Muscle layer of duodenum (tissue), 2 donors: Measurements from ENCODE around the gene MME.
"Not testable (repeated sequence)": the region's sequence is repeated elsewhere in the genome, so short reads cannot be mapped to it uniquely, and the experiment has no call there.

Experiments used
- H3K27ac ChIP-seq: one replicate; pipeline ENCODE4 v1.7.0; 2013; ENCODE audit warnings: mild to moderate bottlenecking, low read length
- H3K27me3 ChIP-seq: one replicate; pipeline ENCODE4 v1.7.0; 2013; ENCODE audit warnings: low read depth, mild to moderate bottlenecking, control low read depth, low read length
- H3K36me3 ChIP-seq, 2 donors: one replicate each; pipeline ENCODE4 v1.7.0; 2013; ENCODE audit warnings: low read length in 2 of 2, control low read depth in 1 of 2, mild to moderate bottlenecking in 1 of 2; ENCODE audit not compliant: insufficient read depth in 2 of 2, control insufficient read depth in 1 of 2
- H3K4me1 ChIP-seq, 2 donors: one replicate each; pipeline ENCODE4 v1.7.0; 2013; ENCODE audit warnings: low read length in 2 of 2, mild to moderate bottlenecking in 2 of 2, control low read depth in 1 of 2, moderate library complexity in 1 of 2; ENCODE audit not compliant: insufficient read depth in 2 of 2, control insufficient read depth in 1 of 2
- H3K4me3 ChIP-seq, 2 donors: one replicate each; pipeline ENCODE4 v1.7.0; 2013; ENCODE audit warnings: low read length in 2 of 2, low read depth in 1 of 2, mild to moderate bottlenecking in 1 of 2
- H3K9me3 ChIP-seq, 2 donors: one replicate each; pipeline ENCODE4 v1.7.0; 2013; ENCODE audit warnings: low read length in 2 of 2, control low read depth in 1 of 2, mild to moderate bottlenecking in 1 of 2; ENCODE audit not compliant: control insufficient read depth in 1 of 2
- donor health status: healthy.

The MME gene

GRCh38 chr3:155196131-155197021 lies 116.3 kb downstream of the MME start:
- H3K4me1 ChIP-seq = peaks cover 0 to 4% of the 10 kb centered on the region in 2 donors
- H3K4me3 ChIP-seq = no peak overlapping the region
- H3K27me3 ChIP-seq = no peaks in the 10 kb centered on the region
- H3K9me3 ChIP-seq = no peaks in the 10 kb centered on the region
- H3K36me3 ChIP-seq = no peaks in the 10 kb centered on the region
- H3K27ac ChIP-seq = no peak overlapping the region

GRCh38 chr3:155197786-155198185 lies 117.7 kb downstream of the MME start:
- Histone ChIP-seq H3K4me1 (no peaks in the 10 kb centered on the region), H3K9me3 (no peaks in the 10 kb centered on the region), H3K4me3 (no peak overlapping the region), H3K36me3 (no peaks in the 10 kb centered on the region), H3K27ac (no peak overlapping the region), H3K27me3 (no peaks in the 10 kb centered on the region)

- no peaks in the 10 kb centered on the region for H3K36me3 ChIP-seq
- H3K4me1 ChIP-seq = no peaks in the 10 kb centered on the region
- no peak overlapping the region for H3K27ac ChIP-seq
- no peaks in the 10 kb centered on the region for H3K27me3 ChIP-seq
- no peaks in the 10 kb centered on the region for H3K9me3 ChIP-seq
- H3K4me3 ChIP-seq = no peak overlapping the region
Measured at GRCh38 chr3:155202626-155203025, 122.5 kb downstream of the MME start.

- no peaks in the 10 kb centered on the region for H3K4me1 ChIP-seq
- no peak overlapping the region for H3K27ac ChIP-seq
- no peaks in the 10 kb centered on the region for H3K27me3 ChIP-seq
- H3K36me3 ChIP-seq = no peaks in the 10 kb centered on the region
- H3K9me3 ChIP-seq = no peaks in the 10 kb centered on the region
- H3K4me3 ChIP-seq = no peak overlapping the region
Measured at GRCh38 chr3:155204851-155205250, 124.7 kb downstream of the MME start.

- no peaks in the 10 kb centered on the region for H3K36me3 ChIP-seq
- no peaks in the 10 kb centered on the region for H3K27me3 ChIP-seq
- H3K9me3 ChIP-seq = no peaks in the 10 kb centered on the region
- H3K27ac ChIP-seq = no peak overlapping the region
- H3K4me3 ChIP-seq = no peak overlapping the region
- H3K4me1 ChIP-seq = no peaks in the 10 kb centered on the region
Measured at GRCh38 chr3:155208183-155208800, 128.2 kb downstream of the MME start.

- H3K9me3 ChIP-seq = no peaks in the 10 kb centered on the region
- no peaks in the 10 kb centered on the region for H3K27me3 ChIP-seq
Measured at GRCh38 chr3:155210736-155211135, 130.6 kb downstream of the MME start.

GRCh38 chr3:155211266-155211665 lies 131.1 kb downstream of the MME start:
- Histone ChIP-seq H3K27ac (no peak overlapping the region), H3K36me3 (no peaks in the 10 kb centered on the region), H3K27me3 (no peaks in the 10 kb centered on the region), H3K4me3 (no peak overlapping the region), H3K9me3 (no peaks in the 10 kb centered on the region), H3K4me1 (no peaks in the 10 kb centered on the region)

More at GRCh38 chr3:155210736-155211135, 130.6 kb downstream of the MME start:
- H3K27ac ChIP-seq = no peak overlapping the region
- H3K4me3 ChIP-seq = no peak overlapping the region
- H3K36me3 ChIP-seq = no peaks in the 10 kb centered on the region
- H3K4me1 ChIP-seq = no peaks in the 10 kb centered on the region

GRCh38 chr3:155211940-155212339 lies 131.8 kb downstream of the MME start:
- Histone ChIP-seq H3K4me1 (no peaks in the 10 kb centered on the region), H3K4me3 (no peak overlapping the region), H3K27me3 (no peaks in the 10 kb centered on the region), H3K36me3 (no peaks in the 10 kb centered on the region), H3K9me3 (no peaks in the 10 kb centered on the region), H3K27ac (no peak overlapping the region)

- H3K36me3 ChIP-seq, H3K27me3 ChIP-seq, H3K4me1 ChIP-seq, H3K9me3 ChIP-seq, H3K4me3 ChIP-seq, H3K27ac ChIP-seq: not testable (repeated sequence)
Measured at GRCh38 chr3:155216007-155216406, 135.9 kb downstream of the MME start.

GRCh38 chr3:155217591-155217990 lies 137.5 kb downstream of the MME start:
- H3K9me3 ChIP-seq = peaks cover 0 to 8% of the 10 kb centered on the region in 2 donors
- H3K4me1 ChIP-seq = no peaks in the 10 kb centered on the region
- H3K27me3 ChIP-seq = no peaks in the 10 kb centered on the region
- no peak overlapping the region for H3K27ac ChIP-seq
- no peaks in the 10 kb centered on the region for H3K36me3 ChIP-seq
- H3K4me3 ChIP-seq = no peak overlapping the region

GRCh38 chr3:155218462-155218861 lies 138.3 kb downstream of the MME start:
- no peaks in the 10 kb centered on the region for H3K4me1 ChIP-seq
- H3K4me3 ChIP-seq = no peak overlapping the region
- no peak overlapping the region for H3K27ac ChIP-seq
- no peaks in the 10 kb centered on the region for H3K36me3 ChIP-seq
- no peaks in the 10 kb centered on the region for H3K27me3 ChIP-seq
- H3K9me3 ChIP-seq = peaks cover 0 to 8% of the 10 kb centered on the region in 2 donors
